Astrocyte (in vitro differentiated cells and primary cell): ENCODE data around the gene CFAP58. TPM values are rescaled to one million over a fixed set of nuclear protein-coding genes. Genes with fewer than 3 reads are reported as not detected.
A peak's percentile ranks its signal among the peaks of the same experiment; 100 is the strongest.

Experiments
- DNase-seq: peaks from one replicate; pipeline ENCODE4 v3.0.0-alpha.2; 2010; ENCODE audit warnings: low read depth
- FAIRE-seq: peaks from 2 replicates; lab custom pipeline; 2011; peaks lifted over from hg19 to GRCh38; lab: Jason Lieb, UNC
- H2AFZ ChIP-seq: 2 replicates; pipeline ENCODE4 v1.6.0; 2012; ENCODE audit warnings: low read depth, low read length, inconsistent platforms
- H3K27ac ChIP-seq: 2 replicates; pipeline ENCODE4 v1.5.1; 2011; ENCODE audit warnings: low read depth, low read length, inconsistent platforms
- H3K27me3 ChIP-seq: 2 replicates; pipeline ENCODE4 v1.6.0; 2011; ENCODE audit warnings: low read length, inconsistent platforms; ENCODE audit not compliant: insufficient read depth
- H3K36me3 ChIP-seq: 2 replicates; pipeline ENCODE4 v1.5.1; 2011; ENCODE audit warnings: low read length, inconsistent platforms; ENCODE audit not compliant: insufficient read depth
- H3K4me1 ChIP-seq: 2 replicates; pipeline ENCODE4 v1.5.1; 2011; ENCODE audit warnings: low read length, inconsistent platforms; ENCODE audit not compliant: insufficient read depth
- H3K4me2 ChIP-seq: 2 replicates; pipeline ENCODE4 v1.6.0; 2012; ENCODE audit warnings: low read length, inconsistent platforms
- H3K4me3 ChIP-seq: 2 replicates; pipeline ENCODE4 v1.5.1; 2011; ENCODE audit warnings: low read depth, mild to moderate bottlenecking, low read length, inconsistent platforms; ENCODE audit not compliant: insufficient read depth
- H3K79me2 ChIP-seq: 2 replicates; pipeline ENCODE4 v1.6.0; 2012; ENCODE audit warnings: mild to moderate bottlenecking, low read length, inconsistent platforms; ENCODE audit not compliant: insufficient read depth
- H3K9ac ChIP-seq: 2 replicates; pipeline ENCODE4 v1.6.0; 2012; ENCODE audit warnings: mild to moderate bottlenecking, low read length, inconsistent platforms
- H3K9me3 ChIP-seq: 2 replicates; pipeline ENCODE4 v1.5.1; 2012; ENCODE audit warnings: low read depth, mild to moderate bottlenecking, low read length, inconsistent platforms; ENCODE audit not compliant: insufficient read depth
- H4K20me1 ChIP-seq: 2 replicates; pipeline ENCODE4 v1.6.0; 2012; ENCODE audit warnings: low read length, inconsistent platforms; ENCODE audit not compliant: insufficient read depth
- H3K27ac Mint-ChIP-seq: one replicate; pipeline ENCODE4 v1.8.0; 2021; ENCODE audit warnings: mild to moderate bottlenecking, mixed read lengths; ENCODE audit not compliant: unreplicated experiment
- H3K27me3 Mint-ChIP-seq: one replicate; pipeline ENCODE4 v1.8.0; 2021; ENCODE audit warnings: low read depth, mixed read lengths; ENCODE audit not compliant: unreplicated experiment
- H3K36me3 Mint-ChIP-seq: one replicate; pipeline ENCODE4 v1.8.0; 2021; ENCODE audit warnings: low read depth, mixed read lengths; ENCODE audit not compliant: unreplicated experiment
- H3K4me1 Mint-ChIP-seq: one replicate; pipeline ENCODE4 v1.8.0; 2021; ENCODE audit warnings: low read depth, mixed read lengths; ENCODE audit not compliant: unreplicated experiment
- H3K4me3 Mint-ChIP-seq: one replicate; pipeline ENCODE4 v1.8.0; 2021; ENCODE audit warnings: mild to moderate bottlenecking, moderate library complexity, mixed read lengths; ENCODE audit not compliant: unreplicated experiment
- H3K9me3 Mint-ChIP-seq: one replicate; pipeline ENCODE4 v1.8.0; 2021; ENCODE audit warnings: mild to moderate bottlenecking, mixed read lengths; ENCODE audit not compliant: unreplicated experiment
- EZH2 ChIP-seq: IDR thresholded peaks from 2 replicates; pipeline ENCODE4 v1.6.1; 2012; ENCODE audit warnings: mild to moderate bottlenecking, low read length, inconsistent platforms; ENCODE audit not compliant: insufficient read depth
- total RNA-seq: library from RNA; stranded (reverse); gene quantifications from 2 replicates; pipeline ENCODE4 v1.2.1, GENCODE V29; 2021
- TF ChIP-seq, protein P1 (sequence below): IDR thresholded peaks from 2 replicates; pipeline ENCODE4 v1.5.1; 2011; ENCODE audit warnings: low read depth, mild to moderate bottlenecking, inconsistent platforms, low read length, moderate library complexity; ENCODE audit not compliant: insufficient read depth

CFAP58 gene
- total RNA-seq, 1 donor from 2014 or later = 0.86 TPM

DNA sequence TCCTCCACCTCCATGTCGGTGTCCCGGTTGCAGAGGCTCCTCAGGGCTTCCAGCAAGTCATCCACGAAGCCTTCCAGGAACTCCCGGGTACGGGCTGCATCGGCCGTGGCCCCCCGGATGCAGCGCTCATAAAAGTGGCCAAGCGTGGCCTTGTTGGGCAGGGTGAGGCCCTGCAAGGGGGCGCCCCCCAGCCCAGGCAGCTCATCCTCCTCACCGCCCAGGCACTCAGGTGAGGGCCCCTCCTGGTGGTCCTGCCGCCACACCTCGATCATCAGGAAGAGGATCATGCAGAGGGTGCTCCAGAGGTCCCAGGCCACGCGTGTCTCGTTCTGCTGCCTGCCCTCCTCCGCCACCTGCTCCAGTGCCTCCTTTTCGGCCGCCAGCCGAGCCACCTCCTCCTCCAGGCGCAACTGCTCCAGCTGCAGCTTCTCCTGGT lies 38.1 kb upstream of the CFAP58 start:
- Mint-ChIP-seq H3K36me3 (peaks cover 16% of the 10 kb centered on the region), H3K4me3 (no peak overlapping the region), H3K9me3 (no peaks in the 10 kb centered on the region), H3K4me1 (peaks cover 19% of the 10 kb centered on the region), H3K27ac (no peak overlapping the region), H3K27me3 (no peaks in the 10 kb centered on the region)
- peaks cover 99% of the 10 kb centered on the region for H4K20me1 ChIP-seq
- H3K27me3 ChIP-seq = no peaks in the 10 kb centered on the region
- no peak overlapping the region for H3K27ac ChIP-seq
- H3K36me3 ChIP-seq = peaks cover 19% of the 10 kb centered on the region
- no peak for DNase-seq
- H3K4me2 ChIP-seq = no peak overlapping the region
- no peak overlapping the region for H2AFZ ChIP-seq
- FAIRE-seq = no peak
- no peak overlapping the region for H3K9ac ChIP-seq
- no peaks in the 10 kb centered on the region for H3K9me3 ChIP-seq
- TF ChIP-seq, protein P1, sequence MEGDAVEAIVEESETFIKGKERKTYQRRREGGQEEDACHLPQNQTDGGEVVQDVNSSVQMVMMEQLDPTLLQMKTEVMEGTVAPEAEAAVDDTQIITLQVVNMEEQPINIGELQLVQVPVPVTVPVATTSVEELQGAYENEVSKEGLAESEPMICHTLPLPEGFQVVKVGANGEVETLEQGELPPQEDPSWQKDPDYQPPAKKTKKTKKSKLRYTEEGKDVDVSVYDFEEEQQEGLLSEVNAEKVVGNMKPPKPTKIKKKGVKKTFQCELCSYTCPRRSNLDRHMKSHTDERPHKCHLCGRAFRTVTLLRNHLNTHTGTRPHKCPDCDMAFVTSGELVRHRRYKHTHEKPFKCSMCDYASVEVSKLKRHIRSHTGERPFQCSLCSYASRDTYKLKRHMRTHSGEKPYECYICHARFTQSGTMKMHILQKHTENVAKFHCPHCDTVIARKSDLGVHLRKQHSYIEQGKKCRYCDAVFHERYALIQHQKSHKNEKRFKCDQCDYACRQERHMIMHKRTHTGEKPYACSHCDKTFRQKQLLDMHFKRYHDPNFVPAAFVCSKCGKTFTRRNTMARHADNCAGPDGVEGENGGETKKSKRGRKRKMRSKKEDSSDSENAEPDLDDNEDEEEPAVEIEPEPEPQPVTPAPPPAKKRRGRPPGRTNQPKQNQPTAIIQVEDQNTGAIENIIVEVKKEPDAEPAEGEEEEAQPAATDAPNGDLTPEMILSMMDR = no peak
- no peak for TF ChIP-seq EZH2
- H3K4me1 ChIP-seq = peaks cover 25% of the 10 kb centered on the region
- no peak overlapping the region for H3K4me3 ChIP-seq
- H3K79me2 ChIP-seq = peaks cover 100% of the 10 kb centered on the region

DNA sequence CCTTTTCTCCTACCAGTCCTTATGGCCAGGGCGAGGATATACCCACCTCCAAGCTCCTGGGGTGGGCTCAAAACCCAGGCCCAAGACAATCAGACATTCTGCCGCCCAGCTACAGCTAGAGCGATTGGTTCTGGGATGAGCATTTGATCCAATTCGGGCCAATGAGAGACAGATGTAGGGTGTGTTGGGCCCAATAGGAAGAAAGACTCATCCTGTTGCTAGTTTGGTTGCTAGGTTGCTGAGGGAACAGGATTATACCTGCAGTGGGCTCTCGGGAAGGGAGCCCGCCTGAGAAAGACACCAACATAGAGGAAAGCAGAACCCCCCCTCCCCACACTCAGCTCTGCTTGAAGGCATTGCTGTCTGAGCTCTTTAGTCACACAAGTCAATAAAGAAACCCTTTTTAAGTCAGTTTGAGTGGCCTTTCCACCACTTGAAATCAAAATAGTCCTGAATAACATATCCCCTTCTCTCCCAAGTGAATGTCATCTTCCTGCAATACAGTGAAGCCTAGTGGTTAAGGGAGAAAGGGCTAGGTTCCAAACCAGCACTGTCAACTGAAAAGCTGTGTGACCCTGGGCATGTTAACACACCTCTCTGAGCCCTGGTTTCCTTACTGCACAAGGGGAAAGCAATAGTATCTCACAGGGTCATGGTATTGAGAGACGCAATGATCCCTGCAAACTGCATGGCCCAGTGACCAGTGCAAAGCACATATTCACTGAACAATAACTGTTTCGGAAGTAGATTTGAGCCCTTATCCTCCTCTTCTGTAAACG lies 37.1 kb upstream of the CFAP58 start:
- peaks cover 100% of the 10 kb centered on the region for H3K79me2 ChIP-seq
- no peak for FAIRE-seq
- Mint-ChIP-seq H3K27ac (no peak overlapping the region), H3K9me3 (no peaks in the 10 kb centered on the region), H3K27me3 (no peaks in the 10 kb centered on the region), H3K4me1 (peaks cover 20% of the 10 kb centered on the region), H3K36me3 (peaks cover 12% of the 10 kb centered on the region), H3K4me3 (no peak overlapping the region)
- DNase-seq = no peak
- H4K20me1 ChIP-seq = peaks cover 99% of the 10 kb centered on the region
- H3K27ac ChIP-seq = no peak overlapping the region
- H3K36me3 ChIP-seq = peaks cover 16% of the 10 kb centered on the region
- no peak overlapping the region for H2AFZ ChIP-seq
- no peaks in the 10 kb centered on the region for H3K27me3 ChIP-seq
- H3K9me3 ChIP-seq = no peaks in the 10 kb centered on the region
- no peak overlapping the region for H3K4me3 ChIP-seq
- peaks cover 29% of the 10 kb centered on the region for H3K4me1 ChIP-seq
- TF ChIP-seq, protein P1 = no peak
- TF ChIP-seq EZH2 = no peak
- peak overlapping the region; percentile 39 for H3K4me2 ChIP-seq
- peak overlapping the region; percentile 19 for H3K9ac ChIP-seq

DNA sequence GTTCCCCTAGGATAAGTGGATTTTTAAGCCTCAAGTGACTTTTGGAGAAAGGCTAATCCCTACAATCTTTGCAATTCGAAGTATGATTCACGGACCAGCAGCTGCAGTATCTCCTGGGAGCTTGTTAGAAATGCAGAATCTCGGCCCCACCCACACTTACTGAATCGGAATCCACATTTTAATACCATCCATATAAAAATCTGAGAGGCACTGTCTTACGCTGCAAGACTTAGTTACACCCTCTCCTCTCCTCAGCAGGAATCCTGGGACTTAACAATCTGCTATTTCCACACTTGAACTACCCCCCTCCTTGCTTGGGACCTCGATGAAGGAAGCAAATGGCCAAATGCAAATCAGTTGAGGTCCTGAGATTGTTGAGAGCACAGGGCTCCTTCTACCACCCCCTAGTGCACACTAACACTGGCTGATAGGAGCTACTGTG lies 36.3 kb upstream of the CFAP58 start:
- Histone ChIP-seq H3K4me2 (peak overlapping the region; percentile 39), H3K9ac (no peak overlapping the region), H3K27me3 (no peaks in the 10 kb centered on the region), H2AFZ (no peak overlapping the region), H3K36me3 (peaks cover 13% of the 10 kb centered on the region), H3K27ac (no peak overlapping the region), H3K4me3 (no peak overlapping the region), H4K20me1 (peaks cover 99% of the 10 kb centered on the region), H3K4me1 (peaks cover 29% of the 10 kb centered on the region), H3K79me2 (peaks cover 100% of the 10 kb centered on the region), H3K9me3 (no peaks in the 10 kb centered on the region)
- H3K36me3 Mint-ChIP-seq = peaks cover 12% of the 10 kb centered on the region
- peaks cover 25% of the 10 kb centered on the region for H3K4me1 Mint-ChIP-seq
- TF ChIP-seq, protein P1 = no peak
- no peak for TF ChIP-seq EZH2
- no peaks in the 10 kb centered on the region for H3K27me3 Mint-ChIP-seq
- no peak overlapping the region for H3K4me3 Mint-ChIP-seq
- DNase-seq = peak; percentile 59
- peak; percentile 55 for FAIRE-seq
- H3K27ac Mint-ChIP-seq = no peak overlapping the region
- H3K9me3 Mint-ChIP-seq = no peaks in the 10 kb centered on the region
